OCI-LY1 (cell line): ENCODE measurements around the gene PIK3R5.

Experiments
- H2AFZ ChIP-seq: fragments of 200-600 bp; sonication (generic), shearing (Covaris generic); 2 replicates; pipeline ENCODE4 v1.6.0; 2014; ENCODE audit warnings: antibody characterized with exemption, mild to moderate bottlenecking, low read length
- H3F3A ChIP-seq: fragments of 200-600 bp; sonication (generic), shearing (Covaris generic); 2 replicates; pipeline ENCODE4 v1.6.0; 2014; ENCODE audit warnings: mild to moderate bottlenecking, antibody characterized with exemption, low read length, moderate library complexity; ENCODE audit not compliant: insufficient read depth
- H3K27ac ChIP-seq: fragments of 200-600 bp; sonication (generic); 2 replicates; pipeline ENCODE4 v1.5.1; 2014; ENCODE audit warnings: low read length, mixed run types, mild to moderate bottlenecking, low read depth; ENCODE audit not compliant: poor library complexity, severe bottlenecking
- H3K27me3 ChIP-seq: fragments of 200-600 bp; sonication (generic); 2 replicates; pipeline ENCODE4 v1.6.0; 2014; ENCODE audit warnings: antibody characterized with exemption, mild to moderate bottlenecking, low read length, moderate library complexity; ENCODE audit not compliant: insufficient read depth
- H3K36me3 ChIP-seq: fragments of 200-600 bp; sonication (generic); 2 replicates; pipeline ENCODE4 v1.6.1; 2014; ENCODE audit warnings: mild to moderate bottlenecking, antibody characterized with exemption, low read length, moderate library complexity, mixed read lengths; ENCODE audit not compliant: insufficient read depth
- H3K4me1 ChIP-seq: fragments of 200-600 bp; sonication (generic); 2 replicates; pipeline ENCODE4 v1.5.1; 2014; ENCODE audit warnings: mild to moderate bottlenecking, low read length, moderate library complexity; ENCODE audit not compliant: insufficient read depth, severe bottlenecking
- H3K4me2 ChIP-seq: fragments of 200-600 bp; sonication (generic), shearing (Covaris generic); 2 replicates; pipeline ENCODE4 v1.6.1; 2014; ENCODE audit warnings: low read length
- H3K4me3 ChIP-seq: fragments of 200-600 bp; sonication (generic); 2 replicates; pipeline ENCODE4 v1.5.1; 2014; ENCODE audit warnings: low read length, low read depth, mild to moderate bottlenecking, mixed read lengths; ENCODE audit not compliant: poor library complexity, severe bottlenecking
- H3K79me2 ChIP-seq: fragments of 200-600 bp; shearing (Covaris generic); 2 replicates; pipeline ENCODE4 v1.6.1; 2016; ENCODE audit warnings: mixed run types, low read length, mixed read lengths; ENCODE audit not compliant: insufficient read depth
- H3K9ac ChIP-seq: fragments of 200-600 bp; sonication (generic), shearing (Covaris generic); 2 replicates; pipeline ENCODE4 v1.6.1; 2014; ENCODE audit warnings: mild to moderate bottlenecking, low read length, mixed read lengths
- H3K9me2 ChIP-seq: fragments of 200-600 bp; sonication (generic), shearing (Covaris generic); 2 replicates; pipeline ENCODE4 v1.6.1; 2014; ENCODE audit warnings: low read depth, mild to moderate bottlenecking, low read length, mixed read lengths
- H3K9me3 ChIP-seq: fragments of 200-600 bp; shearing (Covaris generic); 2 replicates; pipeline ENCODE4 v1.6.1; 2014; ENCODE audit warnings: low read length, mixed read lengths
- H4K20me1 ChIP-seq: fragments of 200-600 bp; sonication (generic), shearing (Covaris generic); 2 replicates; pipeline ENCODE4 v1.6.0; 2016; ENCODE audit warnings: mild to moderate bottlenecking, low read length; ENCODE audit not compliant: insufficient read depth
- EZH2 ChIP-seq: fragments of 200-600 bp; sonication (generic), shearing (Covaris generic); IDR thresholded peaks from 2 replicates; pipeline ENCODE4 v1.8.0; 2017; ENCODE audit warnings: borderline replicate concordance, mixed run types, mild to moderate bottlenecking, antibody characterized with exemption, low read length, moderate library complexity, mixed read lengths
- TF ChIP-seq, protein P1 (sequence below): fragments of 200-600 bp; sonication (generic), shearing (Covaris generic); IDR thresholded peaks from 2 replicates; pipeline ENCODE4 v1.5.1; 2017; ENCODE audit warnings: mild to moderate bottlenecking, antibody characterized with exemption, low read length, moderate library complexity, mixed read lengths

The PIK3R5 gene

GRCh38 chr17:8869114-8869815 is 96.2 kb downstream of the PIK3R5 start:
- TF ChIP-seq, protein P1, sequence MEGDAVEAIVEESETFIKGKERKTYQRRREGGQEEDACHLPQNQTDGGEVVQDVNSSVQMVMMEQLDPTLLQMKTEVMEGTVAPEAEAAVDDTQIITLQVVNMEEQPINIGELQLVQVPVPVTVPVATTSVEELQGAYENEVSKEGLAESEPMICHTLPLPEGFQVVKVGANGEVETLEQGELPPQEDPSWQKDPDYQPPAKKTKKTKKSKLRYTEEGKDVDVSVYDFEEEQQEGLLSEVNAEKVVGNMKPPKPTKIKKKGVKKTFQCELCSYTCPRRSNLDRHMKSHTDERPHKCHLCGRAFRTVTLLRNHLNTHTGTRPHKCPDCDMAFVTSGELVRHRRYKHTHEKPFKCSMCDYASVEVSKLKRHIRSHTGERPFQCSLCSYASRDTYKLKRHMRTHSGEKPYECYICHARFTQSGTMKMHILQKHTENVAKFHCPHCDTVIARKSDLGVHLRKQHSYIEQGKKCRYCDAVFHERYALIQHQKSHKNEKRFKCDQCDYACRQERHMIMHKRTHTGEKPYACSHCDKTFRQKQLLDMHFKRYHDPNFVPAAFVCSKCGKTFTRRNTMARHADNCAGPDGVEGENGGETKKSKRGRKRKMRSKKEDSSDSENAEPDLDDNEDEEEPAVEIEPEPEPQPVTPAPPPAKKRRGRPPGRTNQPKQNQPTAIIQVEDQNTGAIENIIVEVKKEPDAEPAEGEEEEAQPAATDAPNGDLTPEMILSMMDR, result no peak
- no peak for TF ChIP-seq EZH2
- Histone ChIP-seq H3K27me3 (no peaks in the 10 kb centered on the region; the same call in 1 of the 2 replicates), H3K9ac (no peak overlapping the region), H3K4me3 (no peak overlapping the region), H2AFZ (no peak overlapping the region), H4K20me1 (no peaks in the 10 kb centered on the region), H3K9me2 (no peaks in the 10 kb centered on the region), H3K79me2 (no peaks in the 10 kb centered on the region), H3F3A (no peaks in the 10 kb centered on the region), H3K4me1 (no peaks in the 10 kb centered on the region), H3K4me2 (no peak overlapping the region), H3K27ac (no peak overlapping the region), H3K9me3 (no peaks in the 10 kb centered on the region), H3K36me3 (no peaks in the 10 kb centered on the region)

GRCh38 chr17:8868529-8868951 is 97.0 kb downstream of the PIK3R5 start:
- Histone ChIP-seq H4K20me1 (no peaks in the 10 kb centered on the region), H3F3A (no peaks in the 10 kb centered on the region), H3K9ac (no peak overlapping the region), H3K27ac (no peak overlapping the region), H3K27me3 (no peaks in the 10 kb centered on the region; the same call in 1 of the 2 replicates), H3K9me3 (no peaks in the 10 kb centered on the region), H3K4me2 (no peak overlapping the region), H2AFZ (no peak overlapping the region), H3K9me2 (no peaks in the 10 kb centered on the region), H3K4me1 (no peaks in the 10 kb centered on the region), H3K79me2 (no peaks in the 10 kb centered on the region), H3K36me3 (no peaks in the 10 kb centered on the region), H3K4me3 (no peak overlapping the region)
- TF ChIP-seq, protein P1, result no peak
- no peak for TF ChIP-seq EZH2

- Histone ChIP-seq H3K79me2 (no peaks in the 10 kb centered on the region), H2AFZ (no peak overlapping the region), H3K9me3 (no peaks in the 10 kb centered on the region), H3K9me2 (no peaks in the 10 kb centered on the region), H3K27ac (no peak overlapping the region), H3K27me3 (no peaks in the 10 kb centered on the region; the same call in 1 of the 2 replicates), H3K4me3 (no peak overlapping the region), H3F3A (no peaks in the 10 kb centered on the region), H3K4me2 (no peak overlapping the region), H4K20me1 (no peaks in the 10 kb centered on the region), H3K4me1 (no peaks in the 10 kb centered on the region), H3K36me3 (no peaks in the 10 kb centered on the region), H3K9ac (no peak overlapping the region)
- TF ChIP-seq EZH2, result no peak
- TF ChIP-seq, protein P1, result no peak
Observed at GRCh38 chr17:8868092-8868491, 97.4 kb downstream of the PIK3R5 start.
